Activated CD8-positive, alpha-beta memory T cell treated with anti-CD3 and anti-CD28 coated beads for 36 hours (primary cell): ENCODE measurements around the gene HOXB5. TPM values are rescaled to one million over a fixed set of nuclear protein-coding genes. Genes with fewer than 3 reads are reported as not detected.

Experiments
- CTCF ChIA-PET: fragments of 350-600 bp; sonication (Branson Sonifier 250); formaldehyde crosslinking; loops from one replicate; lab custom pipeline; 2021; ENCODE audit warnings: antibody characterized with exemption; lab: Charles Lee
- POLR2A ChIA-PET: fragments of 350-600 bp; sonication (Branson Sonifier 250); formaldehyde crosslinking; loops from one replicate; lab custom pipeline; 2021; ENCODE audit warnings: antibody characterized with exemption; lab: Charles Lee
- total RNA-seq, 2 experiments: library from RNA; stranded (reverse); gene quantifications; one replicate each; pipeline ENCODE4 v1.2.3, GENCODE V29; 2021

Gene HOXB5
- total RNA-seq, 2 experiments from 2014 or later: not detected

GRCh38 chr17:48562934-48563333 lies 30.6 kb downstream of the HOXB5 start:
- ChIA-PET POLR2A (no interaction called here), CTCF (no interaction called here)

DNA sequence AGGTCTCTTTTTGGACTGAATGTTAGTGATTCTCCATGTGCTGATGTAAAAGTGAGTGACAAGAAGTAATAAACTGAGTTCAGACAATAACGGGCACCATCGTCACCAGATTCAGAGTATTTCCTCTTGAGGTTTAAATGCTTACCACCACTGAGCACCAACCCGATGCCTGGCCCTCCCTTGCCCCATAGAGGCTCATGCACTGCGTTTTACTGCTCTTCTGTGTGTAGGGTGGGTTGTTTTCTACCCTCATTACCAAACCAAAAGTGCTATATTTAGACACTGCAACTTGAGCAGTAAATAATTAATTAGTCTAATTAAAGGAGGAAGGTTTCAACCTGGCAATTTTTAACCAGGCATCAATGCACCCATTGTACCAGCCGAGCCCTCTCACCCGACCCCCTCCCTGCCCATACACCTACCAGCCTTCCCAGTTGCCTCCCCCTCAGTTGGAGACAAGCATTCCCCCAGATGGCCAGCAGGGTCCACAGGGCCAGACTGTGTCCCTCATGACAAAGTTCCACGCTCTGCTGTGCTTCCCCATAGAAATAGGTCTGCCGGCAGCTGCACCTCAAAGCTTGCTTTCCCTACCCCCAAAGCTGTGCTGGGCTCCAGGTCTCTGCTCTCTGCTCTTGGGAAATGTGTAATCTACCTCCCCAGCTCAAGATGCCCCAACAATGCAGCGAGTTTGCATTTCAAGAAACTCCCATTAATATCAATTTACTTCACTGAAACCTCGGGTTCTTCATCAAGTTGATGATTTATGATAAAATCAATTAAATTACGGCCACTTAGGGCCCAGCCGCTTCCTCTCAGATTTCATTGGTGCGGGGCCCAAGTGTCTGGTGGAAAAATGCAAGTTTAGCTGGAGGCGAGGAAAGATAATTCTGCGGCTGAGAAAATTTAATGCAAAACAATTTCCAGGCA lies 31.4 kb downstream of the HOXB5 start:
- ChIA-PET POLR2A (no interaction called here), CTCF (no interaction called here)

DNA sequence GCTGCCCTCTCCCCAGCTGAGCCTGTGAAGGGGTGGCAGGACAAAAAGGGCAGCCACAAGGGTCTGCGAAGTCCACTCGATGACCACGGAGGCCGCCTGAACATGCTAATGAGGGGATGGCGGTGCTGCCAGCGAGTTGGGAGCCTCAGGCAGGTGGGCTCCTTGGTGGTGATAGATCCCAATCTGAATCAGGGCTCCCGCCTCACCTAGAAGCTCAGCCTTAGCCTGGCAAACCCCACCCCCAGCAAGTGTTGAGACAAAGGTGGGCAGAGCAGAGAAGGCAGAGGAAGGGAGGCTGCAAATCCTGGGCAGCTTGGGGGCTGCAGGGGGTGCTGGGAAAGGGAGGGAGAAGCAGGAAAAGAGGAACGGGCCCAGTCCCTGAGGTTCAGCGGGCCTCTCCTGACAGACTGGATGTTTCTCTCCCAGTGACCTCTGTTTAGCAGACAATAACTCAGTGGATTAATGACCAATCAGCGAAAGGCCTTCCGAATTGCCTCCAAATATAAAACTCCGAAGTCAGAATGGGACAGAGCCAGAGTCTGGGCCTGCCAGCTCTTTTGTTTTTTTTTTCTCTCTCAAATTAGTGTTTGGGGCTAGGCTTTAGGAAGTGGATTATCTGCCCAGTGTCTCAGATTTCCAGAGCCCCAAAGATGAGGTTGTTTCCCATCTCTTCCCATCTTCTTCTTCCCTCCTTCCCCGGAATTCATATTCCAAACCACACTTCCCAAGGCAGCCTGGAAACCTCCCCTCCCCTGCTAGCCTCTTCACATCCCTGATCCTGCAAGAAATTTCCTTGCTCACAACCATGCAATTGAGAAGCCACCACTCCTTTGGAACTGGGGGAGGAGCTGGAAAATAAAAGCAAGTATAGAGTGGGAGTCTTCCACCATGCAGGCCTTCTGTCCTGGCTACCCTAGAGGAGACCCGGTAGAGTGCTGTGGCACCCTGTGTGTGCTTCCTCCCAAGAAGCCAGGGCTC lies 33.5 kb downstream of the HOXB5 start:
- CTCF ChIA-PET: no interaction called here
- POLR2A ChIA-PET: no interaction called here

DNA sequence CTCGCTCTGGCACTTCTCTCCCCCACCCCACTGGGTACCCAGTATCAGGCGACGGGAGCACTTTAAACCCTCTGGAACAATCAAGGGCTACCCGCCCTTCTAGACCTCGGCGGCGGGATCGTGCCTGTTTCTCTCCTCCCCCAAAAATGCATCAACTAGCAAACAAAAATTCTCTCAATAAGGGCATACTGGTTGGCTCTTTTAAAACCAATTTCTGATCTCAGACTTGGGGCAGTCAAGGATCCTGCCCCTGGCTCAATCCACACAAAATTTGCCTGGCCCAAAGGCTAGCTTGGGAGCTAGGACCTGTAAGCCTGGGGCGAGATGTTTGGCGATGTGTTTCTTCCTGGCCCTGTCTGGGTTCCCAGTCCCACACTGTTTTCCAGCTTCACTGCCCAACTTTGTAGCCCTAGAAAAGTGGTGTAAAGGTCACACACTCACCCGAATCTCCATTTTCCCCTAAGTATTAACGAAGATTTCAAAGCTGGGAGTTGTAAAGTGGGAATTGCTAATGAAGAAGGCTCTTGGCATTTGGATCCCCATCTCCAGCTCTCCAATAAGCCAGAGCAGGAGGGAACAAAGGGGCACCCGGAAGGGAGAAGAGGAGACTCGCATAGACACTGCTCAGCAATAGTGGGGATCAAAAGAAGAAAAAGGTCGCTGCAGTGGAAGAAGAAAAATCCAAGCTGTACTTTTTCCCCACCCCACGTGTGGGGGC lies 34.3 kb downstream of the HOXB5 start:
- CTCF ChIA-PET: no interaction called here
- POLR2A ChIA-PET: no interaction called here

- ChIA-PET CTCF (no interaction called here), POLR2A (no interaction called here)
Measured at GRCh38 chr17:48558831-48559121, 34.8 kb downstream of the HOXB5 start.

DNA sequence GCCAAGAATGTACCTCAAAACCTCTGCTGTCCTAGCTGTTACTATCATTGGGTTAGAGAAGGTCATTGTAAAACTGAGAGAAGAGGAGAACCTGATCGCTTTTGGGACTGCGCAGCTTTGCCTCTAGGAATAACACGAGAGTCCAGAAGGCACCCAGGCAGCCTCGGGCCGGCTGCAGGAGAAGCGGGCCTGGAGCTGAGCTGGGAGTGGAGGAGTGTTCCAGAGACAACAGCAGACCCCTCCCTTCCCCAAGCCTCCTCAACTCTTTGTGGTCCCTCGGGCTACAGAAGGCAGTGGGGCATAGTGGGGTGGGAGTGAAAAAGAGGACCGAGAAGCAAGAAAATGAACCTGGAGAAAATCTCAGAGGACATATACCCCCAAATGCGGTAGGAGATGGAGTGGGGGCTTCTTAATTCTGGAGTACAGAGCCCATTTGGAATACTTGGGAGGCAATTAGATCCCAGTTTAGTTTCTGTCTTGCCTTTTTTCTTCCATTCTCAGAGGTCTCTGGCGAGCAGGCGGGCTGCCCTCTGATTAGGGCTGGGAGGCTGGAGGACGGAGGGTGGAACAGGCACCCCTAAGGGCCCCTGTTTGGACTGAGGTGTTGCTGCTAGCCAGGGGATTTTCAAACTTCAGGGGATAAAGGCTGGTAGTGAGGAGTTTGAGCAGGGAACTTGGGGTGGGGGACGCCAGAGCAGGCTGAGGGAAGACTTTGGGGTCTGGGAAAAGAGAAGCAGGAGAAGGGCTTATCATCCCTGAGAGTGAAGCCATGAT lies 35.3 kb downstream of the HOXB5 start:
- ChIA-PET POLR2A (no interaction called here), CTCF (no interaction called here)

DNA sequence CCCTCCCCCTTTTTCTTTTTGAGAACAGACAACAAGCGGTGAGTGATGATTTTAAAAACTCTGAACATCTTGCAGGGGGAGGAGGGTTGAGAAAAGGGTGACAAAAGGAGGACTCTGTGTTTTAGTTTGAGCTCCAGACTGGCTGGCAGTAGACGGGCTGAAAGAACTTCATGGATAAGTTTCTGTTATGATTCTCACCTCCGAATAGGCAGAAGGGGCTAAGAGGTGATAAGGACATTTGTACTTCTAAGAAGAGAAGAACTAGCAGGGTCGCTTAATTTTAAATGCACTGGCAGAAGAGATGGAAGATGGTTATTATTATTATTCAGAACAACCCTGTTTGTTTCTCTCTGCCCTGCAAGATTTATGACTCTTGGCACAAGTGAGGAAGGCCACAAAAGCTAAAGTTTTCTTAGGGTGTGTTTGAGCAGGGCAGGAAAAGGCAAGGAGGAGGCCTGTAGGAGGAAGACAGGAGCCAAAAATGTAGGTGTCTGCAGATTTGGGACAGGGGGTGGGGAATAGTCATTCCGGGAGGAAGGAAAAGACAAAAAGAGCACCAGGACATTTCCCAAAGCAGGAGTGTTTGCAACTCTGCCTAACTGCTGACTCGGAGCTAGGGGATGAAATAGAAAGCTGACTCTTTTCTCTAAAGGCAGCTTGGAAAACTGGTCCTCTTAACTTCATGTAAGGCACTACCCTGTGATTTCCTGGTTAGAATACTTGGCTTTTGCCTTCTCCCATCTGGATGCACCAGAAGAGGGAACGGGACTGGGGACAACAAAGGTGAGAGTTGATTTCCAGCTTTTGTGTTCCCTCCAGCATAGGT lies 36.8 kb downstream of the HOXB5 start:
- POLR2A ChIA-PET: interaction anchor here (0.5 kb wide), 3 partner anchors 10 to 527 kb away, joined by 3 to 6 read pairs (median 3); no protein-coding TSS in a partner anchor

GRCh38 chr17:48556229-48556575 lies 37.4 kb downstream of the HOXB5 start:
- CTCF ChIA-PET: interaction anchor here (0.7 to 1.0 kb wide), 3 partner anchors 20 to 203 kb away, joined by 3 to 5 read pairs (median 4); no protein-coding TSS in a partner anchor
- POLR2A ChIA-PET: interaction anchor here (0.5 to 0.7 kb wide), 2 partner anchors 24 to 432 kb away, joined by 4 to 6 read pairs; no protein-coding TSS in a partner anchor

More for the DNA sequence above, 36.8 kb downstream of the HOXB5 start:
- CTCF ChIA-PET: interaction anchor here (0.7 to 1.0 kb wide), 3 partner anchors 20 to 204 kb away, joined by 3 to 5 read pairs (median 4); no protein-coding TSS in a partner anchor

GRCh38 chr17:48555258-48556228 lies 38.0 kb downstream of the HOXB5 start:
- ChIA-PET CTCF (interaction anchor here (0.7 to 0.9 kb wide), 2 partner anchors 32 to 223 kb away, joined by 3 read pairs; no protein-coding TSS in a partner anchor), POLR2A (interaction anchor here (0.5 to 0.7 kb wide), 2 partner anchors 24 to 431 kb away, joined by 4 to 6 read pairs; no protein-coding TSS in a partner anchor)

GRCh38 chr17:48554412-48555257 lies 38.9 kb downstream of the HOXB5 start:
- ChIA-PET POLR2A (no interaction called here), CTCF (interaction anchor here (0.9 kb wide), 1 partner anchor 222 kb away, joined by 3 read pairs; no protein-coding TSS in a partner anchor)

GRCh38 chr17:48553826-48554225 lies 39.8 kb downstream of the HOXB5 start:
- POLR2A ChIA-PET: no interaction called here
- CTCF ChIA-PET: no interaction called here

DNA sequence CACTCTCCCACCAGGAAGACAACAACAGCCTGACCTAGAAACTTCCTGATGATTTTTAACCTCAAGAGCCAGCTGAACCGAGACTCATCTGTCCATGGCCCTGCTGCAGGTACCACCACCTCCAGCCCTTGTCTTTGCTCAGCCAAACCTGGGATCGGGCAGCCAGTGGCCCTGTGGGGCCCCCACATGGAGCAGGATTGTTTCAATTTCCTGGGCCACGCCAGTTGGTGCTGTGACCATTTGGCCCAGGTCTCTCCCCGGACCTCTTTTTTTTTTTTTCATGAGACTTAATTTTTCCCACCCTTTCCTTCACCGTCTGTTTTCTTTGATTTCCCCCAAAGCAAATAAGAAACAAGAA lies 40.4 kb downstream of the HOXB5 start:
- POLR2A ChIA-PET: no interaction called here

GRCh38 chr17:48552466-48553189 lies 41.0 kb downstream of the HOXB5 start:
- ChIA-PET POLR2A (no interaction called here), CTCF (interaction anchor here (0.6 to 1.1 kb wide), 2 partner anchors 11 to 135 kb away, joined by 3 read pairs; no protein-coding TSS in a partner anchor)

More for the DNA sequence above, 40.4 kb downstream of the HOXB5 start:
- CTCF ChIA-PET: no interaction called here

- ChIA-PET POLR2A (no interaction called here), CTCF (interaction anchor here (0.6 to 1.1 kb wide), 2 partner anchors 10 to 135 kb away, joined by 3 read pairs; no protein-coding TSS in a partner anchor)
Measured at GRCh38 chr17:48551596-48552465, 41.7 kb downstream of the HOXB5 start.
